HepG2 (cell line): ENCODE measurements around the gene SRCAP. TPM values are rescaled to one million over a fixed set of nuclear protein-coding genes. Genes with fewer than 3 reads are reported as not detected.

Experiments
- EZH2 ChIP-seq: conservative IDR thresholded peaks from 2 replicates; pipeline ENCODE4 v1.6.1; 2012; ENCODE audit warnings: mild to moderate bottlenecking, low read depth, low read length, moderate library complexity
- MYC ChIP-seq: sonication (generic); formaldehyde crosslinking; IDR thresholded peaks from 2 replicates; pipeline ENCODE4 v1.9.0; 2021; ENCODE audit warnings: missing genetic modification reagents, borderline replicate concordance
- NFKBIZ ChIP-seq: IDR thresholded peaks from 2 replicates; pipeline ENCODE4 v1.6.1; 2018; ENCODE audit warnings: missing genetic modification reagents, missing compliant biosample characterization
- NKX3-1 ChIP-seq: sonication (generic); formaldehyde crosslinking; IDR thresholded peaks from 2 replicates; pipeline ENCODE4 v1.5.0; 2020; ENCODE audit warnings: missing genetic modification reagents
- SMAD1 ChIP-seq: sonication (generic); formaldehyde crosslinking; IDR thresholded peaks from 2 replicates; pipeline ENCODE4 v1.4.0; 2020; ENCODE audit warnings: missing genetic modification reagents, low read depth, mild to moderate bottlenecking, borderline replicate concordance
- TGIF2 ChIP-seq: IDR thresholded peaks from 2 replicates; pipeline ENCODE4 v1.6.1; 2016; ENCODE audit warnings: control low read depth, missing compliant biosample characterization
- ZBTB34 ChIP-seq: sonication (generic); formaldehyde crosslinking; IDR thresholded peaks from 2 replicates; pipeline ENCODE4 v1.8.0; 2022; ENCODE audit warnings: mild to moderate bottlenecking, missing genetic modification reagents
- ZNF160 ChIP-seq: sonication (generic); formaldehyde crosslinking; IDR thresholded peaks from 2 replicates; pipeline ENCODE4 v1.8.0; 2022; ENCODE audit warnings: mild to moderate bottlenecking, inconsistent platforms, missing genetic modification reagents
- ZNF318 ChIP-seq: sonication (generic); formaldehyde crosslinking; IDR thresholded peaks from 2 replicates; pipeline ENCODE4 v1.4.0; 2020; ENCODE audit warnings: mild to moderate bottlenecking, missing genetic modification reagents
- ZNF414 ChIP-seq: sonication (generic); formaldehyde crosslinking; IDR thresholded peaks from 2 replicates; pipeline ENCODE4 v1.5.0; 2020; ENCODE audit warnings: missing genetic modification reagents
- ZNF557 ChIP-seq: sonication (generic); formaldehyde crosslinking; IDR thresholded peaks from 2 replicates; pipeline ENCODE4 v1.4.0; 2020; ENCODE audit warnings: missing genetic modification reagents
- polyA plus RNA-seq, 8 experiments: library from polyadenylated mRNA; depleted of rRNA in 3 of 8; stranded (reverse) in 7 of 8; unstranded in 1 of 8; fragments of >200 nt; fragmentation: Illumina TruSeq in 4 of 8; extraction: Trizol in 4 of 8; gene quantifications; 2 replicates each; pipeline versions ENCODE4 v1.2.1 to v1.2.3, GENCODE V29; 2011 to 2016; ENCODE audit warnings: low read depth in 4 of 8, missing spikeins in 1 of 8, mixed read lengths in 1 of 8; ENCODE audit not compliant: insufficient read depth in 1 of 8
- total RNA-seq, 5 experiments: library from RNA; depleted of rRNA; stranded (reverse); fragments of >200 nt; fragmentation: Illumina TruSeq; extraction: Trizol; gene quantifications; 2 replicates each; pipeline ENCODE4 v1.2.3, GENCODE V29; 2016; ENCODE audit warnings: low read depth in 1 of 5
- TF ChIP-seq, protein P1 (sequence below): sonication (generic); formaldehyde crosslinking; IDR thresholded peaks from 2 replicates; pipeline ENCODE4 v1.4.0; 2020; ENCODE audit warnings: missing genetic modification reagents, borderline replicate concordance
- TF ChIP-seq, protein P2 (sequence below): sonication (generic); formaldehyde crosslinking; IDR thresholded peaks from 2 replicates; pipeline ENCODE4 v1.5.0; 2020; ENCODE audit warnings: missing genetic modification reagents

The SRCAP gene
- total and polyA plus RNA-seq, 2 of the 13 experiments (the other 11 are each of a cell fraction or from before 2014, with no cell fraction given) = 4.9 to 9.0 TPM

DNA sequence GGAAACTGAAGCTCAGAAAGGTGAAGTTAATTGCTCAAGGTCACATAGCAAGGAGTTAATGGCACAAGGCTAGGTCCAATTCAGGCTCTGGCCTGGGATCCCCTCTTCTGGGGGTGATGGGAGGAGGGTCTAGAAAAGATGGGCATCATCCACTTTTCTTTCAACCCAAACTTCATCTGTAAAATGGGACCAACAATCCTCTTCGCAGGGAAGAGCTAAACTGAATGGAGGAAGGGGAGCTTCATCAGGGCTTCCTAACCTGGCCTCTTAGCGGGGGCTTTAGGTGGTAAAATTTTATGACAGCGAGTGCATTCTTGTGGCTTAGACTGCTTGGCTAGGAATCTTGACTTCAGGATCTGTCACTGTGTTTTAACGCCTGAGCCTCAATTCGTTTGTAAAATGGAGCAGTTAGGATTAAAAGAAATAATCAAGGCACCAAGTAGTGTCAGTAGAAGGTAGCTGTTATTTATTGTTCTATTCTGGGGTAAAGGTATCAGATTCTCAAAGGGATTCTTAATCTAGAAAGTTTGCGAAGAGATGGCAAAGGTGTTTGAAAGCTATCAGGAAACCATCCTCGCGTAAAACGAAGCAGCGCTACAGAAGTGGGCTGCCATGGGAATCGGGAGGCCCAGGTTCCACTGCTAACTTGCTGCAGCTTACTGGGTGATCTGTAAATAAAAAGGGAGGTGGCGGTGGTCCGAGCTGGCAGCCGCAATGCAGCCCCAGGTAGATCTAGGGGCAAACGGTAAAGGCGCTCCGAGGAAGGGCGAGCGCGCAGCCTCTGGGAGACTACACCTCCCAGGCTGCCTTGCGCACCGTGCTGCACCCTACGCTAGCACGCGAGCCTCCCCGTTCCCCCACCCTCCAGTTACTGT, 1.5 kb upstream of the SRCAP start (continued):
- TF ChIP-seq ZNF318 (CRISPR knock-in tag) = no peak
- no peak for TF ChIP-seq NFKBIZ (CRISPR knock-in tag)
- TF ChIP-seq, protein P1, sequence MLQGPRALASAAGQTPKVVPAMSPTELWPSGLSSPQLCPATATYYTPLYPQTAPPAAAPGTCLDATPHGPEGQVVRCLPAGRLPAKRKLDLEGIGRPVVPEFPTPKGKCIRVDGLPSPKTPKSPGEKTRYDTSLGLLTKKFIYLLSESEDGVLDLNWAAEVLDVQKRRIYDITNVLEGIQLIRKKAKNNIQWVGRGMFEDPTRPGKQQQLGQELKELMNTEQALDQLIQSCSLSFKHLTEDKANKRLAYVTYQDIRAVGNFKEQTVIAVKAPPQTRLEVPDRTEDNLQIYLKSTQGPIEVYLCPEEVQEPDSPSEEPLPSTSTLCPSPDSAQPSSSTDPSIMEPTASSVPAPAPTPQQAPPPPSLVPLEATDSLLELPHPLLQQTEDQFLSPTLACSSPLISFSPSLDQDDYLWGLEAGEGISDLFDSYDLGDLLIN = no peak
- no peak for TF ChIP-seq EZH2
- TF ChIP-seq MYC (CRISPR knock-in tag) = no peak; the same call in 1 of the 2 replicates
- no peak; the same call in 1 of the 2 replicates for TF ChIP-seq ZNF414
- TF ChIP-seq SMAD1 (CRISPR knock-in tag) = no peak
- TF ChIP-seq NKX3-1 (CRISPR knock-in tag) = no peak
- no peak; the same call in 1 of the 2 replicates for TF ChIP-seq ZNF557 (CRISPR knock-in tag)
- TF ChIP-seq ZNF160 (CRISPR knock-in tag) = no peak; the same call in 1 of the 2 replicates
- no peak; the same call in 1 of the 2 replicates for TF ChIP-seq ZBTB34
- TF ChIP-seq, protein P2, sequence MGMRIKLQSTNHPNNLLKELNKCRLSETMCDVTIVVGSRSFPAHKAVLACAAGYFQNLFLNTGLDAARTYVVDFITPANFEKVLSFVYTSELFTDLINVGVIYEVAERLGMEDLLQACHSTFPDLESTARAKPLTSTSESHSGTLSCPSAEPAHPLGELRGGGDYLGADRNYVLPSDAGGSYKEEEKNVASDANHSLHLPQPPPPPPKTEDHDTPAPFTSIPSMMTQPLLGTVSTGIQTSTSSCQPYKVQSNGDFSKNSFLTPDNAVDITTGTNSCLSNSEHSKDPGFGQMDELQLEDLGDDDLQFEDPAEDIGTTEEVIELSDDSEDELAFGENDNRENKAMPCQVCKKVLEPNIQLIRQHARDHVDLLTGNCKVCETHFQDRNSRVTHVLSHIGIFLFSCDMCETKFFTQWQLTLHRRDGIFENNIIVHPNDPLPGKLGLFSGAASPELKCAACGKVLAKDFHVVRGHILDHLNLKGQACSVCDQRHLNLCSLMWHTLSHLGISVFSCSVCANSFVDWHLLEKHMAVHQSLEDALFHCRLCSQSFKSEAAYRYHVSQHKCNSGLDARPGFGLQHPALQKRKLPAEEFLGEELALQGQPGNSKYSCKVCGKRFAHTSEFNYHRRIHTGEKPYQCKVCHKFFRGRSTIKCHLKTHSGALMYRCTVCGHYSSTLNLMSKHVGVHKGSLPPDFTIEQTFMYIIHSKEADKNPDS (CRISPR knock-in tag) = no peak
- peak; percentile 65 for TF ChIP-seq TGIF2
